H4 (cell line): ENCODE results near the gene IRF4. TPM values are rescaled to one million over a fixed set of nuclear protein-coding genes. Genes with fewer than 3 reads are reported as not detected.
A peak's percentile ranks its signal among the peaks of the same experiment; 100 is the strongest.

Source experiments
- DNase-seq: peaks from one replicate; pipeline ENCODE4 v3.0.0-alpha.2; 2015; ENCODE audit warnings: low spot score
- total RNA-seq: library from RNA; depleted of rRNA; stranded (reverse); fragments of >200 nt; shearing (Covaris generic); gene quantifications from 2 replicates; pipeline ENCODE4 v1.2.3, GENCODE V29; 2014

Gene IRF4
- total RNA-seq, 1 experiment from 2014 or later = not detected

GRCh38 chr6:398065-398464, 6.5 kb downstream of the IRF4 start:
- DNase-seq = no peak

DNA sequence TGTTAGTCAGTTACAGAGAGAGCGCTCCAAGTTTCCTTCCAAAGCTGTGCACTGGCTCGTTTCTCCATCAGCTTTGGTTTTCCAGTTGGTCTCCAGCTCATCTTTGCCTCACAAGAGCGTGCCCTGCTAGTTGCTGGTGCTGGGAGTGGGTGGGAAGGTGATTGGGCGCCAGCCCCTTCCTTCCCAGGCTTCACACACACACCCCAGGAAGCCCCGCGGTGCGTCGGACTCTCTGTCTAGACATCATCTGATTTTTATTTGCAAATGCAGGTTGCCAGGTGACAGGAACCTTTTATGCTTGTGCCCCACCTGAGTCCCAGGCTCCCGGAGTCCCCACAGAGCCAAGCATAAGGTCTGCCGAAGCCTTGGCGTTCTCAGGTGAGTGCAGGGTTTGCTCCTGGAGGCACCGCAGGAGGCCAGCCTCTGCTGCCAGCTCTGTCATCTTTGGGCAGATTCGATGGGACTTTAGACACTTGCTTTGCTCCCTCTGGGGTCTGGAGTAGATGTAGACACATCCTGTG, 7.1 kb downstream of the IRF4 start:
- DNase-seq = no peak

DNA sequence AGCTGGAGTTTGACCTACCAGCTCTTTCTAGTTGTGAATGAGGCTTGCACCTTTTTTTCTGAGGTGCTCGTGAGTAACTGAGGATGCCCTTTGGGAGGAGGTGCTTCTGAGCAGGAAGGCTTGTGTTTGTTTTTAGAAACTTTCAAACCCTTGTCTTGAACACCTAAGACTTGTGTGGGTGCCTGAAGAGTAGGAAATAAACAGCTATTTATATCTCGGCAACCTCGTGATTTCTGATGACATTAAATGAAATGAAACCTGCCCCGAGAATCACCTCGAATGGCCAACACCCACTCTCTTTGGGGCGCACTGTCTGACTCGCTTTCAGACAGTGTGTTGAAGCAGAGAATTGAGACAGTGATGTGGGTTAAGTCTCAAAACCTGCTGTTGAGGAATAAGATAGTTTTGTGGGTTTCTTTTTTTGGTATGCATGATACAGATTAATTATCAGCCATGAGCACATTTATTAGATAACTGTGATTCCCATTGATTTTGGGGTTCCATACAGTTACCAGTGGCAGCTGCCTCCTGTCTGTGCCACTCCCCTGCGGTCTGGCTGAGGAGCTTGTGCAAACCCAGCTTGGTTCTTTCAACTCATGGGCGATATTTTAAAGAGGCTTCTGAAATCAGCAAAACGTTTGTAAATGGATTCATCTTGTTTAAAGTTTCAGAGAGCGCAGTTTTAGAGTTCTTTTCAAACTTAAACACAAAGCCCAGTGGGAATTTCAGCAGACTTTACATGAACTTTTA, 8.4 kb downstream of the IRF4 start:
- DNase-seq = no peak

GRCh38 chr6:400815-401214, 9.3 kb downstream of the IRF4 start:
- no peak for DNase-seq

GRCh38 chr6:401239-401993, 9.9 kb downstream of the IRF4 start:
- no peak for DNase-seq

DNA sequence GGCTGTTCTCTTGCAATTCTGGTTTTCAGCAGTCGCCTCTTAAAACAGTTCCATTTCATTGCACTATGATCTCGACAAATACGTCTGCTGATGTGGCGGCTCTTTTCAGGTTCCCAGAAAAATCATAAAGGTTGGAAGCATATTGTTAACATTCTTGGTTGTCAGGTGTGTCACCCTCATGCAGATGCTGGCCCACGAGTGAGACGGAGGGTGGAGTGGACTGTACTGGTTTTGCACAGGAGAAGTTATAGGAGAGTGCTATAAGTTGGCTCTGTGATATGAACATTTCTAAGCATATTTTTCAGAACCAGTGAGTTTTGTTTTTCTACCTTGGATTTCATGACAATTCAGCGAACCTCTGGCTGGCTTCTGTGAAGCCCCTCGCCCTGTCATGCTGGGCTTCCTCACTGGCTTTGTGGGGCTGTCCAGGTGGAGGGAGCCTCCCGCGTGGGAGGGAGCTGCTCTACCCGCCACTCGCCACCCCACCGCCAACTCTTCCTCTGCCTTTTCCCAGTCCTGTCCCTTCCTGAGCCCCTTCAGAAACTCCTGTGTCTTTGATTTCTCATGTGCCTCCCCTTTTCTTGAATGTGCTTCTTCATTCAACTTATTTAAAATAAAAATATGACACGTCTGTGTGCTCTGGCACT, 10.6 kb downstream of the IRF4 start:
- DNase-seq = no peak

- no peak for DNase-seq
Measured at GRCh38 chr6:402901-403658, 11.5 kb downstream of the IRF4 start.

- DNase-seq = no peak
Measured at GRCh38 chr6:403659-404655, 12.4 kb downstream of the IRF4 start.

DNA sequence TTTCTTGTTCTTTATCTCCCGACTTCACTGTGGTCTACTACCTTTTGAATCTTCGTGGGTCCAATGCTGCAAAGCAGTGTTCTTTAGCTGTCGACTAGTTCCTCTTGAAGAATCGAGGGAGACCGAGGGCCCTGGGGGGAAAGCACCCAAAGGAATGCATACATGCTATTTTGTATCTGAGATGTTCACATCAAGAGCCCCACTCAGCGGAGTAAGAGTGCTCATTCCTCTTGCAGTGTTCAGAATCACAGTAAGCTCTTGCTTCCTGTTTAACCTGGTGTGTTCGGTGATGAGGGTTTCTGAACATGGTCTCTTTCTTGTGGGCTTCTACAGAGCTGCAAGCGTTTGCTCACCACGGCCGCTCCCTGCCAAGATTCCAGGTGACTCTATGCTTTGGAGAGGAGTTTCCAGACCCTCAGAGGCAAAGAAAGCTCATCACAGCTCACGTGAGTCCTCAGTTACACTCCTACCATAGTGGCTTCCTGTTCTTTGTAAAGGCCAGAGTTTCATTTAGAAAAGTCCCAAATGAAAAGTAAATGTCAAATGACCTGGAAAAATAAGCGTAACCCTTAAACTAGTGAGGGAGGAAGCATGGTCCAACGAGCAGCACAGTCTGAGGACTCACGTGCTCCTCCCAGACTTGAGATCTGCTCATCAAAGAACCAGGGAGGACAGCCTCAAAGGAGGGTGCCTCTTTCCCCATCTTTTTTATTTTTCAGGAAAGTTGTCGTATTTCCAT, 13.3 kb downstream of the IRF4 start:
- DNase-seq = no peak

- no peak for DNase-seq
Measured at GRCh38 chr6:408148-408547, 16.6 kb downstream of the IRF4 start.

DNA sequence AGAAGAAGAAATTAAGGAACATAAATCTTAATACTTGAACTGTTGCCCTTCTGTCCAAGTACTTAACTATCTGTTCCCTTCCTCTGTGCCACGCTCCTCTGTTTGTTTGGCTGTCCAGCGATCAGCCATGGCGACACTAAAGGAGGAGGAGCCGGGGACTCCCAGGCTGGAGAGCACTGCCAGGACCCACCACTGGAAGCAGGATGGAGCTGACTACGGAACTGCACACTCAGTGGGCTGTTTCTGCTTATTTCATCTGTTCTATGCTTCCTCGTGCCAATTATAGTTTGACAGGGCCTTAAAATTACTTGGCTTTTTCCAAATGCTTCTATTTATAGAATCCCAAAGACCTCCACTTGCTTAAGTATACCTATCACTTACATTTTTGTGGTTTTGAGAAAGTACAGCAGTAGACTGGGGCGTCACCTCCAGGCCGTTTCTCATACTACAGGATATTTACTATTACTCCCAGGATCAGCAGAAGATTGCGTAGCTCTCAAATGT, 17.1 kb downstream of the IRF4 start:
- peak; percentile 73 for DNase-seq

DNA sequence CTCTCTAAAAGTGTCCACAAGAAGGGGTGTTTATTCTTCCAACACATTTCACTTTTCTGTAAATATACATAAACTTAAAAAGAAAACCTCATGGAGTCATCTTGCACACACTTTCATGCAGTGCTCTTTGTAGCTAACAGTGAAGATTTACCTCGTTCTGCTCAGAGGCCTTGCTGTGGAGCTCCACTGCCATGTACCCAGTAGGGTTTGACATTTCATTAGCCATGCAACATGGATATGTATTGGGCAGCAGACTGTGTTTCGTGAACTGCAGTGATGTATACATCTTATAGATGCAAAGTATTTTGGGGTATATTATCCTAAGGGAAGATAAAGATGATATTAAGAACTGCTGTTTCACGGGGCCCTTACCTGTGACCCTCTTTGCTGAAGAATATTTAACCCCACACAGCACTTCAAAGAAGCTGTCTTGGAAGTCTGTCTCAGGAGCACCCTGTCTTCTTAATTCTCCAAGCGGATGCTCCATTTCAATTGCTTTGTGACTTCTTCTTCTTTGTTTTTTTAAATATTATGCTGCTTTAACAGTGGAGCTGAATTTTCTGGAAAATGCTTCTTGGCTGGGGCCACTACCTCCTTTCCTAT, 17.9 kb downstream of the IRF4 start:
- no peak for DNase-seq

DNA sequence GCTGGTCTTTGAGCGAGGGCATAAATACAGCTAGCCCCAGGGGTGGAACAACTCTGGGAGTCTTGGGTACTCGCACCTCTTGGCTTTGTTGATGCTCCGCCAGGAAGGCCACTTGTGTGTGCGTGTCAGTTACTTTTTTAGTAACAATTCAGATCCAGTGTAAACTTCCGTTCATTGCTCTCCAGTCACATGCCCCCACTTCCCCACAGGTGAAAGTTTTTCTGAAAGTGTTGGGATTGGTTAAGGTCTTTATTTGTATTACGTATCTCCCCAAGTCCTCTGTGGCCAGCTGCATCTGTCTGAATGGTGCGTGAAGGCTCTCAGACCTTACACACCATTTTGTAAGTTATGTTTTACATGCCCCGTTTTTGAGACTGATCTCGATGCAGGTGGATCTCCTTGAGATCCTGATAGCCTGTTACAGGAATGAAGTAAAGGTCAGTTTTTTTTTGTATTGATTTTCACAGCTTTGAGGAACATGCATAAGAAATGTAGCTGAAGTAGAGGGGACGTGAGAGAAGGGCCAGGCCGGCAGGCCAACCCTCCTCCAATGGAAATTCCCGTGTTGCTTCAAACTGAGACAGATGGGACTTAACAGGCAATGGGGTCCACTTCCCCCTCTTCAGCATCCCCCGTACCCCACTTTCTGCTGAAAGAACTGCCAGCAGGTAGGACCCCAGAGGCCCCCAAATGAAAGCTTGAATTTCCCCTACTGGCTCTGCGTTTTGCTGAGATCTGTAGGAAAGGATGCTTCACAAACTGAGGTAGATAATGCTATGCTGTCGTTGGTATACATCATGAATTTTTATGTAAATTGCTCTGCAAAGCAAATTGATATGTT, 19.2 kb downstream of the IRF4 start:
- DNase-seq = no peak

GRCh38 chr6:411402-412145, 20.0 kb downstream of the IRF4 start:
- DNase-seq = no peak

- DNase-seq = no peak
Measured at GRCh38 chr6:412146-412886, 20.8 kb downstream of the IRF4 start.

GRCh38 chr6:414447-414846, 22.9 kb downstream of the IRF4 start:
- no peak for DNase-seq

GRCh38 chr6:415087-415486, 23.5 kb downstream of the IRF4 start:
- no peak for DNase-seq
